ENCODE results near the gene BAHCC1.

Gene BAHCC1

GRCh38 chr17:81440051-81440471 lies 44.8 kb downstream of the BAHCC1 start:
- Histone ChIP-seq H3K27ac (ENCODE audit: low read depth, low read length) (no peak overlapping the region), H2AFZ (ENCODE audit: low read length, unreplicated experiment) (no peak overlapping the region), H3K36me3 (ENCODE audit: insufficient read depth, low read length) (no peaks in the 10 kb centered on the region)

GRCh38 chr17:81440511-81441244 lies 45.4 kb downstream of the BAHCC1 start:
- no peak overlapping the region for H3K4me3 ChIP-seq (ENCODE audit: low read depth, low read length)
- H3K27ac ChIP-seq (ENCODE audit: low read depth, low read length) = no peak overlapping the region
- H2AFZ ChIP-seq (ENCODE audit: low read length, unreplicated experiment) = no peak overlapping the region
- no peaks in the 10 kb centered on the region for H3K36me3 ChIP-seq (ENCODE audit: insufficient read depth, low read length)
- H3K4me1 ChIP-seq (ENCODE audit: control insufficient read depth, insufficient read depth, low read length, unreplicated experiment) = peaks cover 8% of the 10 kb centered on the region
- H3K79me2 ChIP-seq (ENCODE audit: control insufficient read depth, insufficient read depth, low read length, unreplicated experiment) = no peaks in the 10 kb centered on the region
- no peaks in the 10 kb centered on the region for H3K27me3 ChIP-seq (ENCODE audit: insufficient read depth, low read length)

More at GRCh38 chr17:81440051-81440471, 44.8 kb downstream of the BAHCC1 start:
- Histone ChIP-seq H3K79me2 (ENCODE audit: control insufficient read depth, insufficient read depth, low read length, unreplicated experiment) (no peaks in the 10 kb centered on the region), H3K27me3 (ENCODE audit: insufficient read depth, low read length) (no peaks in the 10 kb centered on the region), H3K4me1 (ENCODE audit: control insufficient read depth, insufficient read depth, low read length, unreplicated experiment) (peaks cover 8% of the 10 kb centered on the region), H3K4me3 (ENCODE audit: low read depth, low read length) (no peak overlapping the region)

GRCh38 chr17:81442791-81443190 lies 47.5 kb downstream of the BAHCC1 start:
- H3K79me2 ChIP-seq (ENCODE audit: control insufficient read depth, insufficient read depth, low read length, unreplicated experiment) = no peaks in the 10 kb centered on the region
- no peaks in the 10 kb centered on the region for H3K4me1 ChIP-seq (ENCODE audit: control insufficient read depth, insufficient read depth, low read length, unreplicated experiment)
- no peak overlapping the region for H3K27ac ChIP-seq (ENCODE audit: low read depth, low read length)
- no peak overlapping the region for H3K4me3 ChIP-seq (ENCODE audit: low read depth, low read length)
- no peaks in the 10 kb centered on the region for H3K27me3 ChIP-seq (ENCODE audit: insufficient read depth, low read length)
- H3K36me3 ChIP-seq (ENCODE audit: insufficient read depth, low read length) = no peaks in the 10 kb centered on the region
- H2AFZ ChIP-seq (ENCODE audit: low read length, unreplicated experiment) = no peak overlapping the region

- H3K79me2 ChIP-seq (ENCODE audit: control insufficient read depth, insufficient read depth, low read length, unreplicated experiment) = no peaks in the 10 kb centered on the region
- no peaks in the 10 kb centered on the region for H3K27me3 ChIP-seq (ENCODE audit: insufficient read depth, low read length)
- no peaks in the 10 kb centered on the region for H3K4me1 ChIP-seq (ENCODE audit: control insufficient read depth, insufficient read depth, low read length, unreplicated experiment)
- no peaks in the 10 kb centered on the region for H3K36me3 ChIP-seq (ENCODE audit: insufficient read depth, low read length)
- H2AFZ ChIP-seq (ENCODE audit: low read length, unreplicated experiment) = no peak overlapping the region
- no peak overlapping the region for H3K27ac ChIP-seq (ENCODE audit: low read depth, low read length)
- no peak overlapping the region for H3K4me3 ChIP-seq (ENCODE audit: low read depth, low read length)
Observed at GRCh38 chr17:81443269-81443668, 48.0 kb downstream of the BAHCC1 start.

GRCh38 chr17:81444610-81445339 lies 49.5 kb downstream of the BAHCC1 start:
- H3K27me3 ChIP-seq (ENCODE audit: insufficient read depth, low read length) = no peaks in the 10 kb centered on the region
- H3K79me2 ChIP-seq (ENCODE audit: control insufficient read depth, insufficient read depth, low read length, unreplicated experiment) = no peaks in the 10 kb centered on the region

GRCh38 chr17:81445642-81446503 lies 50.6 kb downstream of the BAHCC1 start:
- no peaks in the 10 kb centered on the region for H3K79me2 ChIP-seq (ENCODE audit: control insufficient read depth, insufficient read depth, low read length, unreplicated experiment)
- no peaks in the 10 kb centered on the region for H3K27me3 ChIP-seq (ENCODE audit: insufficient read depth, low read length)
- no peaks in the 10 kb centered on the region for H3K36me3 ChIP-seq (ENCODE audit: insufficient read depth, low read length)
- H3K27ac ChIP-seq (ENCODE audit: low read depth, low read length) = no peak overlapping the region
- H2AFZ ChIP-seq (ENCODE audit: low read length, unreplicated experiment) = no peak overlapping the region
- H3K4me3 ChIP-seq (ENCODE audit: low read depth, low read length) = no peak overlapping the region
- H3K4me1 ChIP-seq (ENCODE audit: control insufficient read depth, insufficient read depth, low read length, unreplicated experiment) = no peaks in the 10 kb centered on the region

More at GRCh38 chr17:81444610-81445339, 49.5 kb downstream of the BAHCC1 start:
- Histone ChIP-seq H3K4me3 (ENCODE audit: low read depth, low read length) (no peak overlapping the region), H2AFZ (ENCODE audit: low read length, unreplicated experiment) (no peak overlapping the region), H3K4me1 (ENCODE audit: control insufficient read depth, insufficient read depth, low read length, unreplicated experiment) (no peaks in the 10 kb centered on the region), H3K27ac (ENCODE audit: low read depth, low read length) (no peak overlapping the region), H3K36me3 (ENCODE audit: insufficient read depth, low read length) (no peaks in the 10 kb centered on the region)

- H3K27ac ChIP-seq (ENCODE audit: low read depth, low read length) = no peak overlapping the region
Observed at GRCh38 chr17:81447331-81447933, 52.2 kb downstream of the BAHCC1 start.

GRCh38 chr17:81448442-81448841 lies 53.2 kb downstream of the BAHCC1 start:
- no peaks in the 10 kb centered on the region for H3K36me3 ChIP-seq (ENCODE audit: insufficient read depth, low read length)
- no peaks in the 10 kb centered on the region for H3K4me1 ChIP-seq (ENCODE audit: control insufficient read depth, insufficient read depth, low read length, unreplicated experiment)
- no peak overlapping the region for H2AFZ ChIP-seq (ENCODE audit: low read length, unreplicated experiment)
- H3K27me3 ChIP-seq (ENCODE audit: insufficient read depth, low read length) = no peaks in the 10 kb centered on the region
- no peak overlapping the region for H3K4me3 ChIP-seq (ENCODE audit: low read depth, low read length)
- H3K27ac ChIP-seq (ENCODE audit: low read depth, low read length) = no peak overlapping the region
- no peaks in the 10 kb centered on the region for H3K79me2 ChIP-seq (ENCODE audit: control insufficient read depth, insufficient read depth, low read length, unreplicated experiment)

More at GRCh38 chr17:81447331-81447933, 52.2 kb downstream of the BAHCC1 start:
- Histone ChIP-seq H3K4me1 (ENCODE audit: control insufficient read depth, insufficient read depth, low read length, unreplicated experiment) (no peaks in the 10 kb centered on the region), H3K79me2 (ENCODE audit: control insufficient read depth, insufficient read depth, low read length, unreplicated experiment) (no peaks in the 10 kb centered on the region), H3K27me3 (ENCODE audit: insufficient read depth, low read length) (no peaks in the 10 kb centered on the region), H2AFZ (ENCODE audit: low read length, unreplicated experiment) (no peak overlapping the region), H3K36me3 (ENCODE audit: insufficient read depth, low read length) (no peaks in the 10 kb centered on the region), H3K4me3 (ENCODE audit: low read depth, low read length) (no peak overlapping the region)

GRCh38 chr17:81448950-81449349 lies 53.7 kb downstream of the BAHCC1 start:
- H3K4me1 ChIP-seq (ENCODE audit: control insufficient read depth, insufficient read depth, low read length, unreplicated experiment) = no peaks in the 10 kb centered on the region
- H3K36me3 ChIP-seq (ENCODE audit: insufficient read depth, low read length) = no peaks in the 10 kb centered on the region
- H3K79me2 ChIP-seq (ENCODE audit: control insufficient read depth, insufficient read depth, low read length, unreplicated experiment) = no peaks in the 10 kb centered on the region
- no peak overlapping the region for H3K4me3 ChIP-seq (ENCODE audit: low read depth, low read length)
- no peak overlapping the region for H2AFZ ChIP-seq (ENCODE audit: low read length, unreplicated experiment)
- no peaks in the 10 kb centered on the region for H3K27me3 ChIP-seq (ENCODE audit: insufficient read depth, low read length)
- no peak overlapping the region for H3K27ac ChIP-seq (ENCODE audit: low read depth, low read length)

GRCh38 chr17:81449351-81449750 lies 54.1 kb downstream of the BAHCC1 start:
- H2AFZ ChIP-seq (ENCODE audit: low read length, unreplicated experiment) = no peak overlapping the region
- H3K4me1 ChIP-seq (ENCODE audit: control insufficient read depth, insufficient read depth, low read length, unreplicated experiment) = no peaks in the 10 kb centered on the region
- H3K79me2 ChIP-seq (ENCODE audit: control insufficient read depth, insufficient read depth, low read length, unreplicated experiment) = no peaks in the 10 kb centered on the region
- H3K4me3 ChIP-seq (ENCODE audit: low read depth, low read length) = no peak overlapping the region
- no peaks in the 10 kb centered on the region for H3K27me3 ChIP-seq (ENCODE audit: insufficient read depth, low read length)
- no peaks in the 10 kb centered on the region for H3K36me3 ChIP-seq (ENCODE audit: insufficient read depth, low read length)
- no peak overlapping the region for H3K27ac ChIP-seq (ENCODE audit: low read depth, low read length)
